ENCODE data around the gene USP5. TPM values are rescaled to one million over a fixed set of nuclear protein-coding genes. Genes with fewer than 3 reads are reported as not detected.
A peak's percentile ranks its signal among the peaks of the same experiment; 100 is the strongest.
"Not testable (repeated sequence)": the region's sequence is repeated elsewhere in the genome, so short reads cannot be mapped to it uniquely, and the experiment has no call there.

USP5 gene
- total RNA-seq, 1 experiment from 2014 or later, result 230 TPM

- peak in 1 of 2 experiments; percentile 48 for DNase-seq
- Mint-ChIP-seq H3K27me3 (ENCODE audit: insufficient read depth, unreplicated experiment) (no peaks in the 10 kb centered on the region), H3K4me3 (ENCODE audit: unreplicated experiment) (no peak overlapping the region), H3K4me1 (ENCODE audit: low read depth, unreplicated experiment) (peaks cover 21% of the 10 kb centered on the region), H3K36me3 (ENCODE audit: insufficient read depth, unreplicated experiment) (peaks cover 80% of the 10 kb centered on the region), H3K9me3 (ENCODE audit: unreplicated experiment) (no peaks in the 10 kb centered on the region), H3K27ac (ENCODE audit: unreplicated experiment) (peak overlapping the region; percentile 98)
- intact Hi-C loops (cut with micrococcal nuclease; ENCODE audit: unreplicated experiment), result no loop called here
- Histone ChIP-seq H3K36me3 (ENCODE audit: control insufficient read depth, insufficient read depth, low read length) (peaks cover 6% of the 10 kb centered on the region; the same call in 1 of the 2 replicates), H3K4me3 (ENCODE audit: low read depth, low read length) (no peak overlapping the region), H3K27me3 (replicated peaks; ENCODE audit: control insufficient read depth, insufficient read depth, low read length) (no peaks in the 10 kb centered on the region), H3K4me1 (peaks cover 50% of the 10 kb centered on the region), H3K9me3 (no peaks in the 10 kb centered on the region)
- no peak for TF ChIP-seq CTCF (IDR thresholded peaks at IDR 0.05; ENCODE audit: insufficient read depth in 1 of 2, low read depth in 1 of 2, low read length in 1 of 2, severe bottlenecking in 1 of 2, unreplicated experiment in 1 of 2)
- ChIA-PET CTCF (interaction anchor here (0.6 to 2.9 kb wide), 4 partner anchors 15 to 121 kb away, joined by 3 to 12 read pairs (median 3); partner anchors contain the start of gene SPSB2), POLR2A (interaction anchor here (1.9 kb wide), 1 partner anchor 15 kb away, joined by 12 read pairs; the partner anchor contains the start of gene SPSB2)
- no TSS peak for BruUV-seq (replicated peaks)
These were observed 35.5 kb downstream of the USP5 start for GRCh38 chr12:6887460-6887859.

- Histone ChIP-seq H3K9me3 (no peaks in the 10 kb centered on the region), H3K4me3 (ENCODE audit: low read depth, low read length) (no peak overlapping the region), H3K4me1 (peaks cover 50% of the 10 kb centered on the region), H3K36me3 (ENCODE audit: control insufficient read depth, insufficient read depth, low read length) (peaks cover 6% of the 10 kb centered on the region; the same call in 1 of the 2 replicates), H3K27me3 (replicated peaks; ENCODE audit: control insufficient read depth, insufficient read depth, low read length) (no peaks in the 10 kb centered on the region)
- peak overlapping the region; percentile 98 for H3K27ac Mint-ChIP-seq (ENCODE audit: unreplicated experiment)
- no peak for DNase-seq
- peaks cover 72% of the 10 kb centered on the region for H3K36me3 Mint-ChIP-seq (ENCODE audit: insufficient read depth, unreplicated experiment)
- no peaks in the 10 kb centered on the region for H3K9me3 Mint-ChIP-seq (ENCODE audit: unreplicated experiment)
- intact Hi-C loops (cut with micrococcal nuclease; ENCODE audit: unreplicated experiment), result no loop called here
- ChIA-PET POLR2A (no interaction called here), CTCF (interaction anchor here (2.9 kb wide), 1 partner anchor 16 kb away, joined by 12 read pairs; the partner anchor contains the start of gene SPSB2)
- H3K4me1 Mint-ChIP-seq (ENCODE audit: low read depth, unreplicated experiment), result peaks cover 21% of the 10 kb centered on the region
- H3K27me3 Mint-ChIP-seq (ENCODE audit: insufficient read depth, unreplicated experiment), result no peaks in the 10 kb centered on the region
- no peak for TF ChIP-seq CTCF (IDR thresholded peaks at IDR 0.05; ENCODE audit: insufficient read depth in 1 of 2, low read depth in 1 of 2, low read length in 1 of 2, severe bottlenecking in 1 of 2, unreplicated experiment in 1 of 2)
- H3K4me3 Mint-ChIP-seq (ENCODE audit: unreplicated experiment), result no peak overlapping the region
- no TSS peak for BruUV-seq (replicated peaks)
These were observed 36.4 kb downstream of the USP5 start for GRCh38 chr12:6888360-6888759.

GRCh38 chr12:6888794-6889193 lies 36.8 kb downstream of the USP5 start:
- DNase-seq; H3K4me3 ChIP-seq (ENCODE audit: low read depth, low read length); H3K36me3 ChIP-seq (ENCODE audit: control insufficient read depth, insufficient read depth, low read length); H3K9me3 Mint-ChIP-seq (ENCODE audit: unreplicated experiment); intact Hi-C loops (cut with micrococcal nuclease; ENCODE audit: unreplicated experiment); BruUV-seq (replicated peaks); H3K4me3 Mint-ChIP-seq (ENCODE audit: unreplicated experiment); POLR2A ChIA-PET; H3K9me3 ChIP-seq; H3K27me3 Mint-ChIP-seq (ENCODE audit: insufficient read depth, unreplicated experiment); H3K27me3 ChIP-seq (replicated peaks; ENCODE audit: control insufficient read depth, insufficient read depth, low read length): not testable (repeated sequence)
- H3K27ac Mint-ChIP-seq (ENCODE audit: unreplicated experiment), result peak overlapping the region; percentile 96
- peaks cover 68% of the 10 kb centered on the region for H3K36me3 Mint-ChIP-seq (ENCODE audit: insufficient read depth, unreplicated experiment)
- peaks cover 50% of the 10 kb centered on the region for H3K4me1 ChIP-seq
- peaks cover 21% of the 10 kb centered on the region for H3K4me1 Mint-ChIP-seq (ENCODE audit: low read depth, unreplicated experiment)
- CTCF ChIA-PET, result interaction anchor here (2.9 kb wide), 1 partner anchor 16 kb away, joined by 12 read pairs; the partner anchor contains the start of gene SPSB2

- H3K27me3 ChIP-seq (replicated peaks; ENCODE audit: control insufficient read depth, insufficient read depth, low read length); H3K36me3 ChIP-seq (ENCODE audit: control insufficient read depth, insufficient read depth, low read length); H3K9me3 Mint-ChIP-seq (ENCODE audit: unreplicated experiment); intact Hi-C loops (cut with micrococcal nuclease; ENCODE audit: unreplicated experiment); H3K27me3 Mint-ChIP-seq (ENCODE audit: insufficient read depth, unreplicated experiment); H3K9me3 ChIP-seq; CTCF ChIA-PET; BruUV-seq (replicated peaks); DNase-seq; POLR2A ChIA-PET; H3K4me3 ChIP-seq (ENCODE audit: low read depth, low read length): not testable (repeated sequence)
- Mint-ChIP-seq H3K4me1 (ENCODE audit: low read depth, unreplicated experiment) (peaks cover 14% of the 10 kb centered on the region), H3K27ac (ENCODE audit: unreplicated experiment) (peak overlapping the region; percentile 96), H3K36me3 (ENCODE audit: insufficient read depth, unreplicated experiment) (peaks cover 56% of the 10 kb centered on the region), H3K4me3 (ENCODE audit: unreplicated experiment) (peak overlapping the region; percentile 80)
- H3K4me1 ChIP-seq, result peaks cover 46% of the 10 kb centered on the region
These were observed 38.0 kb downstream of the USP5 start for GRCh38 chr12:6889775-6890573.

All from Caco-2 (cell line).